Aorta (tissue), 5 donors: ENCODE data around the gene TRABD2A. TPM values are rescaled to one million over a fixed set of nuclear protein-coding genes. Genes with fewer than 3 reads are reported as not detected.

Source experiments
- ATAC-seq: fragments of 200-7000 bp; cut with Tn5 transposase; one replicate; pipeline ENCODE4 v1.9.1; 2022; ENCODE audit warnings: moderate library complexity; ENCODE audit not compliant: low FRiP score
- DNase-seq, 2 donors: peaks; one replicate each; pipeline ENCODE4 v3.0.0-alpha.2; 2020
- H3K27ac ChIP-seq, 2 donors: one replicate each; pipeline ENCODE4 v1.5.1; 2013; ENCODE audit warnings: low read length in 2 of 2, mild to moderate bottlenecking in 2 of 2, moderate library complexity in 2 of 2, control low read depth in 1 of 2, inconsistent platforms in 1 of 2, low read depth in 1 of 2
- H3K27me3 ChIP-seq, 2 donors: one replicate each; pipeline ENCODE4 v1.6.1; 2013; ENCODE audit warnings: control low read depth in 1 of 2, low read length in 1 of 2, mild to moderate bottlenecking in 1 of 2, moderate library complexity in 1 of 2; ENCODE audit not compliant: insufficient read depth in 2 of 2, control insufficient read depth in 1 of 2
- H3K36me3 ChIP-seq, 2 donors: one replicate each; pipeline ENCODE4 v1.6.1; 2013; ENCODE audit warnings: control low read depth in 1 of 2, low read length in 1 of 2, mild to moderate bottlenecking in 1 of 2; ENCODE audit not compliant: insufficient read depth in 2 of 2, control insufficient read depth in 1 of 2
- H3K4me1 ChIP-seq, 2 donors: one replicate each; pipeline ENCODE4 v1.6.1; 2013; ENCODE audit warnings: low read length in 2 of 2, control low read depth in 1 of 2, mild to moderate bottlenecking in 1 of 2, moderate library complexity in 1 of 2; ENCODE audit not compliant: insufficient read depth in 2 of 2, control insufficient read depth in 1 of 2
- H3K4me3 ChIP-seq, 2 donors: one replicate each; pipeline ENCODE4 v1.5.1; 2013; ENCODE audit warnings: low read length in 2 of 2, control low read depth in 1 of 2, mild to moderate bottlenecking in 1 of 2
- H3K9me3 ChIP-seq: one replicate; pipeline ENCODE4 v1.6.1; 2013; ENCODE audit warnings: mild to moderate bottlenecking, low read length; ENCODE audit not compliant: control insufficient read depth
- WGBS, 2 donors: extraction: QIAGEN DNeasy Blood & Tissue Kit; methylation state at CpG; one replicate each; pipeline ENCODE4 v1.1.7; 2013; 5-methylcytosine and 5-hydroxymethylcytosine counted together
- intact Hi-C, 2 donors: fragments of 100-400 bp; cut with DNase I; formaldehyde crosslinking; loops; one replicate each; pipeline versions ENCODE4 v1.14.2 to v1.15.0; 2022
- polyA plus RNA-seq, 2 donors: library from polyadenylated mRNA; stranded (reverse); fragments of 200-250 nt; gene quantifications; one replicate each; pipeline ENCODE4 v1.2.3, GENCODE V29; 2013
- total RNA-seq, 2 donors: library from RNA; stranded (reverse); fragmentation: NEBNext Ultra II Directional; extraction: Animal tissue kit (Norgen Biotek cat#: 25700); gene quantifications; one replicate each; pipeline ENCODE4 v1.2.1, GENCODE V29; 2021
- donor health status: healthy with polysubstance abuse.
- donor health status: Bipolar disorder and iron deficiency.
- donor health status: DM: no; HTN: no; CAD: no.
- donor health status: DM: no; HTN: no; CAD: no.
- donor health status: DM: yes; HTN: yes; CAD: no.

Gene TRABD2A
- total and polyA plus RNA-seq, 4 donors = 0.23 to 2.2 (median 1.2) TPM

DNA sequence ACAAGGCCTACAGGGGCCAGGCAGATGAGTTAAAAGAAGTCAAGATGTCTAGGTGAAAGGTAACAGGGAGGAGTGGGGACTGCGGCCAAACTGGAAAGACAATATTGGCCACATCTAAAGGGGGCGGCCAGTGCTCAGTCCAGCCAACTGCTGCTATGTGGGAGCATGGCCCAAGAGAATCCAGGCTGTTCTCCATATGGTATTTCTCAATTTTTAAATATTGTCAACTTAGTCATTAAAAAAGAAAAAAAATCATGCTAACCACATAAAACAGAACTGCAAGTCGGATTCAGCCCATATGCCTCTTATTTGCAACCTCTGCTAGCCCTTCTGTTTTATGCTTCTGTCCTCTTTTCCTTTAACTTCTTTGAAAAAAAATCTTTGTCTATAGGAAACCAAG, 14.8 kb downstream of the TRABD2A start:
- H3K27me3 ChIP-seq = no peaks in the 10 kb centered on the region
- H3K9me3 ChIP-seq = no peaks in the 10 kb centered on the region
- ATAC-seq (no peak), DNase-seq (no peak)
- H3K27ac ChIP-seq = no peak overlapping the region
- 85% methylated on average over 3 of the region's 3 CpGs for WGBS, 2 donors
- intact Hi-C loops = no loop called here
- no peak overlapping the region for H3K4me3 ChIP-seq
- no peaks in the 10 kb centered on the region for H3K4me1 ChIP-seq
- H3K36me3 ChIP-seq = no peaks in the 10 kb centered on the region

DNA sequence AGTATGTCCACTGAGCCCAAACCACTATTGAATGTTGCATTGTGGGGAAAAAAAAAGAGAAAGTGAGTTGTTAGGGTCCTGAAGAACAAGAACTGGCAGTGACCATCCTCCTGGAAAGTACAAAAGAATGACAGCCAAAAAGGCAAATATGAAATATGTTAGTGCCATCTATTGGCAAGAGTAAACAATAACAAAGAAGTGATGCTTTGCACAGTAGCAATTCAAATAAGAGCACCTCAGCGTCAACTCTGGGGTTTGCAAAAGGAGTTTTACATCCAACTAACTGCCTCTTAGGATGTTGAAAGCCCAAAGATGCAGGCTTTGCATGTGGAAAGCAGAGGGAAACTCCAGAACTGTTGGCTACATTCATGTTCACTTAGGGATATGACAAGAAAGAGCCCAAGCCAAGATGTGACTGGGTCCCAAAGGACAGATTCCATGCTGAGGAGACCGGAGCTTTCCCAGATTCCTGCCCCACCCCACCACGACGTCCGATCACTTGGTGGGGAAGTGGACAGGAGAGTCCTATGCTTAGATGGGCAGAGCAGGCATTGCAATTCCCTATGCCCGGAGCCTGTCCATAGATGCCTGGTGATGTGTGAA, 15.6 kb downstream of the TRABD2A start:
- DNase-seq (no peak), ATAC-seq (no peak)
- intact Hi-C loops = no loop called here
- no peak overlapping the region for H3K4me3 ChIP-seq
- no peak overlapping the region for H3K27ac ChIP-seq
- no peaks in the 10 kb centered on the region for H3K27me3 ChIP-seq
- H3K36me3 ChIP-seq = no peaks in the 10 kb centered on the region
- no peaks in the 10 kb centered on the region for H3K9me3 ChIP-seq
- no peaks in the 10 kb centered on the region for H3K4me1 ChIP-seq
- 59 to 69% methylated on average over 6 of the region's 6 CpGs for WGBS, 2 donors

- no peak for DNase-seq
- intact Hi-C loops = no loop called here
- 79 to 85% methylated on average over 6 of the region's 6 CpGs for WGBS, 2 donors
- Histone ChIP-seq H3K36me3 (no peaks in the 10 kb centered on the region), H3K9me3 (no peaks in the 10 kb centered on the region), H3K27ac (no peak overlapping the region), H3K27me3 (no peaks in the 10 kb centered on the region), H3K4me3 (no peak overlapping the region), H3K4me1 (no peaks in the 10 kb centered on the region)
- ATAC-seq = no peak
Observed at GRCh38 chr2:84862006-84862405, 18.9 kb downstream of the TRABD2A start.

- Histone ChIP-seq H3K4me3 (no peak overlapping the region), H3K27ac (no peak overlapping the region), H3K36me3 (no peaks in the 10 kb centered on the region), H3K9me3 (no peaks in the 10 kb centered on the region), H3K4me1 (no peaks in the 10 kb centered on the region), H3K27me3 (no peaks in the 10 kb centered on the region)
- intact Hi-C loops = no loop called here
- DNase-seq (no peak), ATAC-seq (no peak)
- WGBS, 2 donors = 53 to 72% methylated on average over 6 of the region's 6 CpGs
Observed at GRCh38 chr2:84861539-84861938, 19.3 kb downstream of the TRABD2A start.

DNA sequence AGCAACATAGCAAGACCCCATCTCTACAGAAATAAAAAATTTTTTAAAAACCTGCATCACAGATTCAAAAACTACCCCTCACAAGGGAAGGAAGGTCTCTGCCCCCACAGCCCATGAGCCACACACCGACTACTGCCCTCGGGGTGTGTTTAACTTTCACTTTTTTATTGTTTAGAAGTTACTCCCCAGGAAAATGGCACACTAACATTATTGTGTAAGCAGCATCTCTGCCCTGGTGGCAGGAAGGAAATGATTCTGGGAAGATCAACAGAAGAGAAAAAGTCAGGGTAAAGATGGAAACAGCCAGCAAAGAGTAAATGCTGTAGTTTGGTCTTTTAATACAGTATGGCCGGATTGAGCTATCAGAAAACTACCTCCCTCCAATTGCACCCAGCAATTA, 21.9 kb downstream of the TRABD2A start:
- ATAC-seq (no peak), DNase-seq (no peak)
- WGBS, 2 donors = 75 to 88% methylated on average over 3 of the region's 3 CpGs
- Histone ChIP-seq H3K9me3 (no peaks in the 10 kb centered on the region), H3K36me3 (no peaks in the 10 kb centered on the region), H3K4me1 (no peaks in the 10 kb centered on the region), H3K27me3 (no peaks in the 10 kb centered on the region), H3K27ac (no peak overlapping the region), H3K4me3 (no peak overlapping the region)
- intact Hi-C loops = no loop called here

DNA sequence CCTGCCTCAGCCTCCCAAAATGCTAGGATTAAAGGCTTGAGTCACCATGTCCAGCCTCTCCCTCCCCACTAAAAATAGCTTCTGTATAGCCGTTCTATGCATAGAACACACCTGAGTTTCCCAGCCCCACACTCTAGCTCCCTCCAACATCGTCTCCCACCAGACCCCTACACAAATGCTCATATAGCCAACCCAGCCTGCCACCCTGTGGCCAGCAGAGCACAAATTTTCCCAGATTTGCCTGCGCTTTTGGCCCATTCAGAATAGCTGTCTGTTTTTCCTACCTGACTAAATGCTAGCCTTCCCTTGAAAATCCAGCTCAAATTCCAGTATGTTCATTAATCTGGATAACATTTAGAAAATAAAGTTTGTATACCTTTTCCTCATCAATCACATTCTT, 22.8 kb downstream of the TRABD2A start:
- H3K36me3 ChIP-seq = no peaks in the 10 kb centered on the region
- no peaks in the 10 kb centered on the region for H3K4me1 ChIP-seq
- no peaks in the 10 kb centered on the region for H3K27me3 ChIP-seq
- H3K4me3 ChIP-seq = no peak overlapping the region
- H3K9me3 ChIP-seq = no peaks in the 10 kb centered on the region
- WGBS, 2 donors = 54 to 56% methylated on average over 3 of the region's 3 CpGs
- intact Hi-C loops = no loop called here
- ATAC-seq = no peak
- no peak overlapping the region for H3K27ac ChIP-seq
- no peak for DNase-seq

DNA sequence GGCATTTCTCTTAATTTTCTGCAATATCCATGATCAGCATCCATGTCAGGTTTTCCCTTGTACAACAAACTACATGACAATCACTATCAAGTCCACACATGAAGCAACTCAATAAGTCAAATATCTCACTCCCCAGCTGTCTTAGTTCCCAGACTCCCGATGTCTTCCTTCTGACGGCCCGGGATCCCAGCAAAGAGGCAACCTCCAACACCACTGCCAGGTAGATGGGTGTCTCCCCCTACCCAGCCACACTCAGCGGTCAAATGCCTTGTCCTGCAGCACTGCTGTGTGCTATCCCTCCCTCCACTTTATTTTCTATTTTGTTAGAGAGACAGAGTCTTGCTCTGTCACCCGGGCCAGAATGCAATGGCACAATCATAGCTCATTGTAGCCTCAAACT, 23.3 kb downstream of the TRABD2A start:
- Histone ChIP-seq H3K4me1 (no peaks in the 10 kb centered on the region), H3K4me3 (no peak overlapping the region), H3K27ac (no peak overlapping the region), H3K36me3 (no peaks in the 10 kb centered on the region), H3K27me3 (no peaks in the 10 kb centered on the region), H3K9me3 (no peaks in the 10 kb centered on the region)
- intact Hi-C loops = no loop called here
- 93 to 98% methylated on average over 5 of the region's 5 CpGs for WGBS, 2 donors
- DNase-seq (no peak), ATAC-seq (no peak)

DNA sequence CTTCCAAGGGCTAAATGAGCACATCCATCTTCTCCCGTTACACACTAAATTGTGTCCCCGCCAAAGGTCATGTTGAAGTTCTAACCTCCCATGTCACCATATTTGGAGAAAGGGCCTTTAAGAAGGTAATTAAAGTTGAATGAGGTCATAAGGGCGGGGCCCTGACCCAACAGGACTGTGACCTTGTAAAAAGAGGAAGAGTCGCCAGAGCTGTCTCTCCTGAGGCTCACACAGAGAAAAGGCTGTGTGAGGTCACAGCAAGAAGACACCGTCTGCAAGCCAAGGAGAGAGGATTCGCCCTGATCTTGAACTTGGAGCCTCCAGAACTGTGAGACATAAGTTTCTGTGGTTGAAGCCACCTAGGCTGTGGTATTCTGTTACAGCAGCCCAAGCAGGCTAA, 24.1 kb downstream of the TRABD2A start:
- no peak for ATAC-seq
- no peaks in the 10 kb centered on the region for H3K4me1 ChIP-seq
- no peaks in the 10 kb centered on the region for H3K36me3 ChIP-seq
- H3K4me3 ChIP-seq = no peak overlapping the region
- H3K27me3 ChIP-seq = no peaks in the 10 kb centered on the region
- peaks cover 3% of the 10 kb centered on the region for H3K9me3 ChIP-seq
- H3K27ac ChIP-seq = no peak overlapping the region
- intact Hi-C loops = no loop called here
- no peak for DNase-seq
- 82 to 84% methylated on average over 6 of the region's 6 CpGs for WGBS, 2 donors

GRCh38 chr2:84855731-84856130, 25.2 kb downstream of the TRABD2A start:
- Histone ChIP-seq H3K27me3 (no peaks in the 10 kb centered on the region), H3K9me3 (peaks cover 3% of the 10 kb centered on the region), H3K4me1 (no peaks in the 10 kb centered on the region), H3K4me3 (no peak overlapping the region), H3K36me3 (no peaks in the 10 kb centered on the region), H3K27ac (no peak overlapping the region)
- DNase-seq (no peak), ATAC-seq (no peak)
- intact Hi-C loops = no loop called here
- WGBS, 2 donors = 17 to 19% methylated on average over 11 of the region's 11 CpGs
